ENCODE data around the gene GTF3C5. TPM values are rescaled to one million over a fixed set of nuclear protein-coding genes. Genes with fewer than 3 reads are reported as not detected.

GTF3C5 gene
- total RNA-seq, 4 donors from 2014 or later = 49.4 to 94.2 (median 73.3) TPM

GRCh38 chr9:132991351-132992300 lies 39.2 kb upstream of the GTF3C5 start:
- no peak overlapping the region for H3K4me3 ChIP-seq
- WGBS, 2 donors = 26 to 36% methylated on average over 15 to 16 of the region's 16 CpGs
- peaks cover 0 to 49% of the 10 kb centered on the region in 2 donors for H3K27me3 ChIP-seq
- peaks cover 0 to 6% (median 4%) of the 10 kb centered on the region in 4 donors for H3K4me1 ChIP-seq
- H3K9me3 ChIP-seq = no peaks in the 10 kb centered on the region
- DNase-seq (ENCODE audit: low spot score in 2 of 2) = no peak
- no peaks in the 10 kb centered on the region for H3K36me3 ChIP-seq
- H3K27ac ChIP-seq = no peak overlapping the region
- TF ChIP-seq CTCF (IDR thresholded peaks at IDR 0.05) = no peak
- TF ChIP-seq POLR2A (IDR thresholded peaks at IDR 0.05) = no peak
- no peak for TF ChIP-seq EP300 (IDR thresholded peaks at IDR 0.05)

GRCh38 chr9:132993511-132993939 lies 37.3 kb upstream of the GTF3C5 start:
- Histone ChIP-seq H3K4me1 (peaks cover 0 to 6% (median 4%) of the 10 kb centered on the region in 4 donors), H3K9me3 (no peaks in the 10 kb centered on the region), H3K27me3 (peaks cover 0 to 43% of the 10 kb centered on the region in 2 donors), H3K27ac (no peak overlapping the region), H3K4me3 (no peak overlapping the region), H3K36me3 (no peaks in the 10 kb centered on the region)
- no peak for TF ChIP-seq CTCF (IDR thresholded peaks at IDR 0.05)
- TF ChIP-seq EP300 (IDR thresholded peaks at IDR 0.05) = no peak
- TF ChIP-seq POLR2A (IDR thresholded peaks at IDR 0.05) = no peak
- DNase-seq (ENCODE audit: low spot score in 2 of 2) = no peak
- WGBS, 2 donors = 57 to 58% methylated on average over 14 of the region's 14 CpGs

- Histone ChIP-seq H3K4me1 (peaks cover 0 to 6% (median 4%) of the 10 kb centered on the region in 4 donors), H3K27ac (no peak overlapping the region), H3K36me3 (no peaks in the 10 kb centered on the region), H3K4me3 (no peak overlapping the region), H3K9me3 (no peaks in the 10 kb centered on the region), H3K27me3 (peaks cover 0 to 39% of the 10 kb centered on the region in 2 donors)
- no peak for TF ChIP-seq POLR2A (IDR thresholded peaks at IDR 0.05)
- no peak for TF ChIP-seq EP300 (IDR thresholded peaks at IDR 0.05)
- no peak for TF ChIP-seq CTCF (IDR thresholded peaks at IDR 0.05)
- 14 to 19% methylated on average over 13 of the region's 13 CpGs for WGBS, 2 donors
- no peak for DNase-seq (ENCODE audit: low spot score in 2 of 2)
These were observed 36.2 kb upstream of the GTF3C5 start for GRCh38 chr9:132994410-132995120.

DNA sequence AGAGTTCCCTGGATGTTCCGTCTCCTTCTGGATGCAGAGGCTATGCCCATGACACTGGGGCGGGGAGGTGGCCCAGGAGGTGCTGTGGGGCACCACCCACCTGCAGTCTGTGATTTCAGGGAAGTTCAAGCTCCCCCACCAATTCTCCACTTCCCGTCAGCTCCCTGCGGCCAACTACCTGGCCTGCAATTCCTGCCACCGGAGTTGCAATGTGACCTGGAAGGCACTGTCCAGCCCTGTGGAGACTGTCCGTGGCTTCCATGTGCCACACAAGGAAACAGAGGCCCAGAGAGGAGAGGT lies 35.7 kb upstream of the GTF3C5 start:
- TF ChIP-seq CTCF (IDR thresholded peaks at IDR 0.05) = no peak
- TF ChIP-seq POLR2A (IDR thresholded peaks at IDR 0.05) = no peak
- TF ChIP-seq EP300 (IDR thresholded peaks at IDR 0.05) = no peak
- peaks cover 0 to 39% of the 10 kb centered on the region in 2 donors for H3K27me3 ChIP-seq
- no peaks in the 10 kb centered on the region for H3K9me3 ChIP-seq
- H3K4me3 ChIP-seq = no peak overlapping the region
- no peaks in the 10 kb centered on the region for H3K36me3 ChIP-seq
- H3K27ac ChIP-seq = no peak overlapping the region
- 89 to 90% methylated on average over 6 of the region's 6 CpGs for WGBS, 2 donors
- peaks cover 0 to 6% (median 4%) of the 10 kb centered on the region in 4 donors for H3K4me1 ChIP-seq
- DNase-seq (ENCODE audit: low spot score in 2 of 2) = no peak

DNA sequence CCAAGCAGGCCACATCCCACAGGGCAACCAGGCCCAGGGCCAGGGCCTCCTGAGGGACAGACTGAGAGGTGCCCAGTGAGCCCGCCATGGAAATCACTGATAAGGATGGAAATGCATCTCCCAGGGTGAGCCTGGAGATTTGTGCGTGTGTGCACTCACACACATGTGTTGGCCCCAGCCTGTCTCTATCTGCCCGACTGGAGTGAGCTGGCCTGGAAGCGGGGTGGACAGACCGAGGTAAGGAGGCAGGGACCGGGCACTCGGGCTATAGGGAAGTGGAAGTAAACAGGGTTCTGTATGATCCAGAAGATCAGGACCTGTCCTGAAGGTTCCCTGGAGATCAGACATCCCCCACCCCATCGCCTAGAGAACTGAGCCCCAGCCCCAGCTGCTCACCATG lies 34.9 kb upstream of the GTF3C5 start:
- Histone ChIP-seq H3K36me3 (no peaks in the 10 kb centered on the region), H3K4me3 (no peak overlapping the region), H3K9me3 (no peaks in the 10 kb centered on the region), H3K4me1 (peaks cover 0 to 6% (median 4%) of the 10 kb centered on the region in 4 donors), H3K27ac (no peak overlapping the region), H3K27me3 (peaks cover 0 to 36% of the 10 kb centered on the region in 2 donors)
- WGBS, 2 donors = 83 to 85% methylated on average over 8 of the region's 8 CpGs
- DNase-seq (ENCODE audit: low spot score in 2 of 2) = no peak
- TF ChIP-seq EP300 (IDR thresholded peaks at IDR 0.05) = no peak
- TF ChIP-seq CTCF (IDR thresholded peaks at IDR 0.05) = no peak
- no peak for TF ChIP-seq POLR2A (IDR thresholded peaks at IDR 0.05)
